ENCODE results near the gene PTCD1. TPM values are rescaled to one million over a fixed set of nuclear protein-coding genes. Genes with fewer than 3 reads are reported as not detected.
A peak's percentile ranks its signal among the peaks of the same experiment; 100 is the strongest.

Gene PTCD1
- total and polyA plus RNA-seq, 10 donors = 2.1 to 17.5 (median 5.3) TPM

DNA sequence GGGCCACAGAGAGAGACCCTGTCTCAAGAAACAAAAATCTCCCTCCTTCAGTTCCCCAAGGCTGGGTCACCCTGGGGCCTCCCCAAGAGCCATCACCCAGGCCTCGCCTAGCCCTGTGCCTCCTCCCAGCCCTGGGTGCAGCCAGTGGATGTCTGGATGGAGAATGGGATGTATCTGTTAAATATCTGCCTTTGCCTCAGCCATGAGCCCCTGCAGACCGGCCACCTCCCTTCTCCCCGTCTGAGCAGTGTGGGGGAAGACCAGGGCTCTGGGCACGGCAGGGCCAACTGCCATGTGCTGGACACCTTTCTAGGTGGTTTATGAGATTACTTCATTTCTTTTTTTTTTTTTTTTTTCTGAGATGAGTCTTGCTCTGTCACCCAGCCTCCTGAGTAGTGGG is 54.1 kb downstream of the PTCD1 start:
- intact Hi-C loops (cut with DNase I; ENCODE audit: low total_unique reads) = no loop called here
- no peaks in the 10 kb centered on the region for H3K27me3 ChIP-seq (replicated peaks in 1 of 7)
- no peak overlapping the region for H3K4me3 ChIP-seq
- no peak for DNase-seq
- no peak for TF ChIP-seq POLR2A (IDR thresholded peaks at IDR 0.05)
- no peak for TF ChIP-seq POLR2AphosphoS5 (IDR thresholded peaks at IDR 0.05)
- TF ChIP-seq, protein P1, sequence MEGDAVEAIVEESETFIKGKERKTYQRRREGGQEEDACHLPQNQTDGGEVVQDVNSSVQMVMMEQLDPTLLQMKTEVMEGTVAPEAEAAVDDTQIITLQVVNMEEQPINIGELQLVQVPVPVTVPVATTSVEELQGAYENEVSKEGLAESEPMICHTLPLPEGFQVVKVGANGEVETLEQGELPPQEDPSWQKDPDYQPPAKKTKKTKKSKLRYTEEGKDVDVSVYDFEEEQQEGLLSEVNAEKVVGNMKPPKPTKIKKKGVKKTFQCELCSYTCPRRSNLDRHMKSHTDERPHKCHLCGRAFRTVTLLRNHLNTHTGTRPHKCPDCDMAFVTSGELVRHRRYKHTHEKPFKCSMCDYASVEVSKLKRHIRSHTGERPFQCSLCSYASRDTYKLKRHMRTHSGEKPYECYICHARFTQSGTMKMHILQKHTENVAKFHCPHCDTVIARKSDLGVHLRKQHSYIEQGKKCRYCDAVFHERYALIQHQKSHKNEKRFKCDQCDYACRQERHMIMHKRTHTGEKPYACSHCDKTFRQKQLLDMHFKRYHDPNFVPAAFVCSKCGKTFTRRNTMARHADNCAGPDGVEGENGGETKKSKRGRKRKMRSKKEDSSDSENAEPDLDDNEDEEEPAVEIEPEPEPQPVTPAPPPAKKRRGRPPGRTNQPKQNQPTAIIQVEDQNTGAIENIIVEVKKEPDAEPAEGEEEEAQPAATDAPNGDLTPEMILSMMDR (IDR thresholded peaks at IDR 0.05 in 8 of 11, conservative IDR thresholded peaks at IDR 0.05 in 3 of 11) = no peak
- WGBS, 5 donors = 74 to 87% (median 87%) methylated on average over 4 of the region's 4 CpGs
- H3K4me1 ChIP-seq = peaks cover 24 to 82% (median 64%) of the 10 kb centered on the region in 6 donors
- H3K36me3 ChIP-seq = peaks cover 0 to 87% (median 44%) of the 10 kb centered on the region in 6 donors
- peak overlapping the region in 5 of 8 donors; percentile 20 to 99 (median 63) for H3K27ac ChIP-seq
- no peaks in the 10 kb centered on the region for H3K9me3 ChIP-seq

DNA sequence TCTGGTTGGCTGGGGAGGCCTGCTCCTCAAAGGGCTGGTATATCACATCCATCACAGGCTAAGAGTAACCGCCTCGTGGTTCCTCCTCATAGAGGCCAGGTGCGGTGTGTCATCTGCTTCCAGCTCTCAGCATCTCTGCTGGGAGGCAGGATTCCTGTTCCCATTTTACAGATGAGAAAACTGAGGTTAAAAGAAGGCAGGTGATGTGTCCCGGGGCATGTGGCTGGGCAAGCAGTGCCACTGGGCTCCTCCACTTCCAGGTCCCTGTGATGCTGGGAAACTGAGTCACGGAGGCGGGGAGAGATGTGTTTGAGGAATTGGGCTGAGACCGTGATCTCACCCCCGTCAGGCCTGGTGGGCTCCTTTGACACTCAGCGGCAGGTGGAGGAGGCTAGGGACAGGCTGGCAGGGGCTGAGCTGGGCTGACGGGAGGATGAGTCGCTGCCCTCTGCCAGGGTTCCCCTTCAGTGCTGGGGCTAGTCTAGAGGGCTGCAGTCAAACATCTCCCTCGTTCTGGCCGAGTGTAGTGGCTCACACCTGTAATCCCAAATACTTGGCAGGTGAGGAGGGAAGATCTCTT is 54.7 kb downstream of the PTCD1 start:
- H3K4me1 ChIP-seq = peaks cover 30 to 89% (median 70%) of the 10 kb centered on the region in 6 donors
- peaks cover 0 to 82% (median 38%) of the 10 kb centered on the region in 6 donors for H3K36me3 ChIP-seq
- intact Hi-C loops (cut with DNase I; ENCODE audit: low total_unique reads) = no loop called here

DNA sequence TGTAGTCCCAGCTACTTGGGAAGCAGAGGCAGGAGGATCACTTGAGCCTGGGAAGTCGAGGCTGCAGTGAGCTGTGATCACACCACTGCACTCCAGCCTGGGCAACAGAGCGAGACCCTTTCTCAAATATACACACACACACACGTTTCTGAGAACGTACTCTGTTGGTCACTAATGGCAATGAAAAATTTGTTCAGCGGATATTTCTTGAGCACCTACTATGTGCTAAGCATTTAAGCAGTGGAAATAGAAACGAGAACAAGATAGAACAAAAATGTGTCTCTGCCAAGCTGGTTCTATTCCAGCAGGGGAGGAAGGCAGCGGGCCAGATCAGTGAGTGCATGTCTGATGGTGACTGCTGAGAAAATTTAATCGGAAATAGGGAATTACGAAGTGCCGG is 55.4 kb downstream of the PTCD1 start:
- intact Hi-C loops (cut with DNase I; ENCODE audit: low total_unique reads) = no loop called here
- Histone ChIP-seq H3K27ac (peak overlapping the region in 3 of 8 donors; percentile 63 to 99 (median 98)), H3K27me3 (replicated peaks in 1 of 7) (no peaks in the 10 kb centered on the region), H3K36me3 (peaks cover 0 to 82% (median 34%) of the 10 kb centered on the region in 6 donors), H3K9me3 (no peaks in the 10 kb centered on the region), H3K4me1 (peaks cover 35 to 95% (median 77%) of the 10 kb centered on the region in 6 donors), H3K4me3 (no peak overlapping the region)
- TF ChIP-seq POLR2A (IDR thresholded peaks at IDR 0.05) = no peak
- TF ChIP-seq, protein P1 (IDR thresholded peaks at IDR 0.05 in 8 of 11, conservative IDR thresholded peaks at IDR 0.05 in 3 of 11) = no peak
- TF ChIP-seq POLR2AphosphoS5 (IDR thresholded peaks at IDR 0.05) = no peak
- DNase-seq = no peak
- 91 to 94% (median 93%) methylated on average over 10 of the region's 10 CpGs for WGBS, 5 donors

More for the DNA sequence above, 54.7 kb downstream of the PTCD1 start:
- DNase-seq = no peak
- H3K4me3 ChIP-seq = no peak overlapping the region
- no peaks in the 10 kb centered on the region for H3K9me3 ChIP-seq
- WGBS, 5 donors = 88 to 97% (median 90%) methylated on average over 9 to 13 of the region's 13 CpGs
- H3K27ac ChIP-seq = peak overlapping the region in 4 of 8 donors; percentile 20 to 99 (median 80)
- TF ChIP-seq, protein P1 (IDR thresholded peaks at IDR 0.05 in 8 of 11, conservative IDR thresholded peaks at IDR 0.05 in 3 of 11) = no peak
- peak in 2 of 3 donors; percentile 27 to 68 for TF ChIP-seq POLR2AphosphoS5 (IDR thresholded peaks at IDR 0.05)
- H3K27me3 ChIP-seq (replicated peaks in 1 of 7) = no peaks in the 10 kb centered on the region

DNA sequence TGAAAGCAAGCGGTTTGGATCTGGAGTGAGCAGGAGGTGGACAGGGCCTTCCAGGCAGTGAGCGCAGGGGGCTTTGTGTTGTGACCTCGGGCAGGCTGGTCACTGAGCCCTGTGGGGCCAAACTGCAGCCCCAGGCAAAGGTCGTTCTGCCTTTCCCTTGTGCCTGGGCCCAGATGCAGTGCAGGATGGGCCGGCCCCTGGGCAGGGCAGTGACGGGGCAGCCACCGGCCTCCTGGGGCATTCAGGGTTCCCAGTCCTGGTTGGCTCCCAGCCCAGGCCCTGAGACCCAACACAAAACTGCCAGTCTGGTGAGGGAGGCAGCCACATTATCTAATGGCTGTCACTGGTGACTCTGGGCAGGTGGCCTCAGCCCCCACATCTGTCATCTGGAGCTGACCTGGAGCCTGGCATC is 56.9 kb downstream of the PTCD1 start:
- Histone ChIP-seq H3K4me1 (peaks cover 46 to 100% (median 91%) of the 10 kb centered on the region in 6 donors), H3K36me3 (peaks cover 0 to 82% (median 32%) of the 10 kb centered on the region in 6 donors), H3K9me3 (no peaks in the 10 kb centered on the region), H3K27ac (peak overlapping the region in 7 of 8 donors; percentile 0 to 99 (median 96)), H3K27me3 (replicated peaks in 1 of 7) (no peaks in the 10 kb centered on the region), H3K4me3 (peak overlapping the region in 2 of 8 donors; percentile 38 to 59)
- WGBS, 5 donors = 59 to 92% (median 70%) methylated on average over 4 to 7 of the region's 7 CpGs
- intact Hi-C loops (cut with DNase I; ENCODE audit: low total_unique reads) = no loop called here
- TF ChIP-seq, protein P1 (IDR thresholded peaks at IDR 0.05 in 8 of 11, conservative IDR thresholded peaks at IDR 0.05 in 3 of 11) = no peak
- TF ChIP-seq POLR2A (IDR thresholded peaks at IDR 0.05) (no peak), POLR2AphosphoS5 (IDR thresholded peaks at IDR 0.05) (peak in 2 of 3 donors; percentile 4 to 59)
- DNase-seq = peak; percentile 84

Measured in spleen (tissue), 11 donors.